ENCODE data around the gene C3orf18.

C3orf18 gene
- long read RNA-seq, partial matches to known transcripts: 0 of 2 reads
- long read RNA-seq, other reads (novel, unspliced or antisense): 1 of 2 reads

GRCh38 chr3:50567386-50568167, at the start of gene C3orf18:
Gene C3orf18 (minus strand): TSS chr3:50567747. CDS start chr3:50565699, 2,048 bp downstream.
- peak; percentile 57 to 77 for DNase-seq (ENCODE audit: low read depth in 1 of 2, low spot score in 1 of 2)
- peaks cover 3% of the 10 kb centered on the region for H3K27me3 ChIP-seq (ENCODE audit: insufficient read depth, poor library complexity, severe bottlenecking)
- no peak for TF ChIP-seq POLR2AphosphoS5 (IDR thresholded peaks at IDR 0.05; ENCODE audit: low read depth)
- no peak for TF ChIP-seq REST (IDR thresholded peaks at IDR 0.05; ENCODE audit: insufficient replicate concordance, low read depth)
- no peak for TF ChIP-seq SPI1 (IDR thresholded peaks at IDR 0.05; ENCODE audit: borderline replicate concordance, low read depth)
- no peak for TF ChIP-seq GABPA (IDR thresholded peaks at IDR 0.05; ENCODE audit: low read depth)
- no peak for TF ChIP-seq CTCF (IDR thresholded peaks at IDR 0.05; ENCODE audit: insufficient read depth, low read length)
- peak within 1 kb of the TSS; percentile 93 for H3K4me3 ChIP-seq (replicated peaks; ENCODE audit: insufficient read depth, low read length)
- H3K27ac ChIP-seq (replicated peaks): no peak within 1 kb of the TSS

GRCh38 chr3:50616770-50617095, 49.2 kb upstream of the C3orf18 start:
- DNase-seq (ENCODE audit: low read depth in 1 of 2, low spot score in 1 of 2): peak; percentile 89 to 96
- H3K27ac ChIP-seq (replicated peaks): peak overlapping the region; percentile 99
- peak overlapping the region; percentile 44 for H3K4me3 ChIP-seq (replicated peaks; ENCODE audit: insufficient read depth, low read length)
- H3K27me3 ChIP-seq (ENCODE audit: insufficient read depth, poor library complexity, severe bottlenecking): no peaks in the 10 kb centered on the region
- no peak for TF ChIP-seq REST (IDR thresholded peaks at IDR 0.05; ENCODE audit: insufficient replicate concordance, low read depth)
- no peak for TF ChIP-seq SPI1 (IDR thresholded peaks at IDR 0.05; ENCODE audit: borderline replicate concordance, low read depth)
- no peak for TF ChIP-seq POLR2AphosphoS5 (IDR thresholded peaks at IDR 0.05; ENCODE audit: low read depth)
- TF ChIP-seq GABPA (IDR thresholded peaks at IDR 0.05; ENCODE audit: low read depth): no peak
- TF ChIP-seq CTCF (IDR thresholded peaks at IDR 0.05; ENCODE audit: insufficient read depth, low read length): no peak

- TF ChIP-seq POLR2AphosphoS5 (IDR thresholded peaks at IDR 0.05; ENCODE audit: low read depth): no peak
- TF ChIP-seq GABPA (IDR thresholded peaks at IDR 0.05; ENCODE audit: low read depth): no peak
- TF ChIP-seq CTCF (IDR thresholded peaks at IDR 0.05; ENCODE audit: insufficient read depth, low read length): peak; percentile 99
- peak; percentile 2; the same call in 1 of the 2 replicates for TF ChIP-seq SPI1 (IDR thresholded peaks at IDR 0.05; ENCODE audit: borderline replicate concordance, low read depth)
- TF ChIP-seq REST (IDR thresholded peaks at IDR 0.05; ENCODE audit: insufficient replicate concordance, low read depth): no peak
- Histone ChIP-seq H3K27ac (replicated peaks) (peak overlapping the region; percentile 99), H3K4me3 (replicated peaks; ENCODE audit: insufficient read depth, low read length) (peak overlapping the region; percentile 44), H3K27me3 (ENCODE audit: insufficient read depth, poor library complexity, severe bottlenecking) (no peaks in the 10 kb centered on the region)
- peak; percentile 82 to 84 for DNase-seq (ENCODE audit: low read depth in 1 of 2, low spot score in 1 of 2)
Observed at GRCh38 chr3:50616003-50616769, 48.6 kb upstream of the C3orf18 start.

Measured in HL-60 (cell line).